Esophagus (tissue), 2 donors: ENCODE data around the gene GCAT. TPM values are rescaled to one million over a fixed set of nuclear protein-coding genes. Genes with fewer than 3 reads are reported as not detected.

Experiments
- H3K27ac ChIP-seq, 2 donors: one replicate each; pipeline ENCODE4 v1.5.1; 2013; ENCODE audit warnings: low read depth in 2 of 2, mild to moderate bottlenecking in 2 of 2, inconsistent platforms in 1 of 2, low read length in 1 of 2, moderate library complexity in 1 of 2
- H3K27me3 ChIP-seq, 2 donors: one replicate each; pipeline ENCODE4 v1.6.1; 2013; ENCODE audit warnings: low read length in 2 of 2, control low read depth in 1 of 2, mild to moderate bottlenecking in 1 of 2; ENCODE audit not compliant: insufficient read depth in 2 of 2, control insufficient read depth in 1 of 2
- H3K36me3 ChIP-seq, 2 donors: one replicate each; pipeline ENCODE4 v1.6.1; 2013; ENCODE audit warnings: low read length in 1 of 2; ENCODE audit not compliant: control insufficient read depth in 2 of 2, insufficient read depth in 2 of 2
- H3K4me1 ChIP-seq, 2 donors: one replicate each; pipeline ENCODE4 v1.6.1; 2013; ENCODE audit warnings: low read length in 1 of 2; ENCODE audit not compliant: control insufficient read depth in 2 of 2, insufficient read depth in 2 of 2
- H3K4me3 ChIP-seq, 2 donors: one replicate each; pipeline ENCODE4 v1.5.1; 2013; ENCODE audit warnings: low read length in 2 of 2, mild to moderate bottlenecking in 2 of 2, low read depth in 1 of 2, moderate library complexity in 1 of 2
- H3K9me3 ChIP-seq, 2 donors: one replicate each; pipeline ENCODE4 v1.6.1; 2013; ENCODE audit warnings: mild to moderate bottlenecking in 2 of 2, low read depth in 1 of 2, low read length in 1 of 2, moderate library complexity in 1 of 2; ENCODE audit not compliant: control insufficient read depth in 2 of 2, insufficient read depth in 1 of 2
- WGBS, 2 donors: extraction: QIAGEN DNeasy Blood & Tissue Kit; methylation state at CpG; one replicate each; pipeline ENCODE4 v1.1.7; 2013; 5-methylcytosine and 5-hydroxymethylcytosine counted together
- polyA plus RNA-seq, 2 donors: library from polyadenylated mRNA; stranded (reverse); fragments of 200-250 nt; gene quantifications; one replicate each; pipeline ENCODE4 v1.2.3, GENCODE V29; 2013
- donor health status: healthy with polysubstance abuse.
- donor health status: Bipolar disorder and iron deficiency.

GCAT gene
- polyA plus RNA-seq, 2 donors: 20.1 to 31.8 TPM

- H3K4me3 ChIP-seq: peak overlapping the region; percentile 58 to 76
- no peaks in the 10 kb centered on the region for H3K9me3 ChIP-seq
- peaks cover 2 to 10% of the 10 kb centered on the region in 2 donors for H3K4me1 ChIP-seq
- H3K36me3 ChIP-seq: peaks cover 0 to 4% of the 10 kb centered on the region in 2 donors
- no peaks in the 10 kb centered on the region for H3K27me3 ChIP-seq
- H3K27ac ChIP-seq: peak overlapping the region; percentile 91
- WGBS, 2 donors: 26 to 32% methylated on average over 10 of the region's 10 CpGs
Observed at GRCh38 chr22:37805810-37806277, 1.9 kb upstream of the GCAT start.

- Histone ChIP-seq H3K4me3 (peak overlapping the region; percentile 37 to 58), H3K27me3 (no peaks in the 10 kb centered on the region), H3K4me1 (peaks cover 2 to 10% of the 10 kb centered on the region in 2 donors), H3K9me3 (no peaks in the 10 kb centered on the region), H3K36me3 (peaks cover 0 to 4% of the 10 kb centered on the region in 2 donors), H3K27ac (peak overlapping the region; percentile 74 to 78)
- WGBS, 2 donors: 2 to 3% methylated on average over 19 of the region's 19 CpGs
Observed at GRCh38 chr22:37806409-37807333, 1.1 kb upstream of the GCAT start.

- Histone ChIP-seq H3K27ac (peak overlapping the region; percentile 35 to 82), H3K36me3 (peaks cover 0 to 7% of the 10 kb centered on the region in 2 donors), H3K27me3 (no peaks in the 10 kb centered on the region), H3K4me3 (peak overlapping the region; percentile 53 to 58), H3K9me3 (no peaks in the 10 kb centered on the region), H3K4me1 (peaks cover 2 to 8% of the 10 kb centered on the region in 2 donors)
- WGBS, 2 donors: 4 to 5% methylated on average over 8 of the region's 8 CpGs
Observed at GRCh38 chr22:37808294-37808657, 542 bp downstream of the GCAT start.

GRCh38 chr22:37809672-37810333, 2.1 kb downstream of the GCAT start:
- Histone ChIP-seq H3K27me3 (no peaks in the 10 kb centered on the region), H3K36me3 (peaks cover 0 to 14% of the 10 kb centered on the region in 2 donors), H3K27ac (no peak overlapping the region), H3K9me3 (no peaks in the 10 kb centered on the region), H3K4me1 (peaks cover 2 to 8% of the 10 kb centered on the region in 2 donors), H3K4me3 (no peak overlapping the region)
- 83 to 94% methylated on average over 5 of the region's 5 CpGs for WGBS, 2 donors

- Histone ChIP-seq H3K4me3 (no peak overlapping the region), H3K9me3 (no peaks in the 10 kb centered on the region), H3K27ac (no peak overlapping the region), H3K4me1 (peaks cover 2 to 3% of the 10 kb centered on the region in 2 donors), H3K36me3 (peaks cover 3 to 21% of the 10 kb centered on the region in 2 donors), H3K27me3 (no peaks in the 10 kb centered on the region)
- WGBS, 2 donors: 89 to 92% methylated on average over 2 of the region's 2 CpGs
Observed at GRCh38 chr22:37811867-37812266, 4.1 kb downstream of the GCAT start.

- no peak overlapping the region for H3K4me3 ChIP-seq
- H3K27ac ChIP-seq: no peak overlapping the region
- H3K4me1 ChIP-seq: peaks cover 2 to 7% of the 10 kb centered on the region in 2 donors
- WGBS, 2 donors: 93 to 95% methylated on average over 27 of the region's 27 CpGs
- H3K36me3 ChIP-seq: peaks cover 3 to 21% of the 10 kb centered on the region in 2 donors
- no peaks in the 10 kb centered on the region for H3K27me3 ChIP-seq
- H3K9me3 ChIP-seq: no peaks in the 10 kb centered on the region
Observed at GRCh38 chr22:37812869-37813678, 5.3 kb downstream of the GCAT start.

GRCh38 chr22:37815593-37815992, 7.9 kb downstream of the GCAT start:
- WGBS, 2 donors: 90% methylated on average over 12 of the region's 12 CpGs

GRCh38 chr22:37816543-37817180, 8.9 kb downstream of the GCAT start:
- Histone ChIP-seq H3K27me3 (no peaks in the 10 kb centered on the region), H3K36me3 (peaks cover 3 to 17% of the 10 kb centered on the region in 2 donors), H3K4me1 (peaks cover 10 to 14% of the 10 kb centered on the region in 2 donors), H3K4me3 (no peak overlapping the region), H3K9me3 (no peaks in the 10 kb centered on the region), H3K27ac (no peak overlapping the region)
- WGBS, 2 donors: 90 to 92% methylated on average over 22 to 23 of the region's 23 CpGs

More at GRCh38 chr22:37815593-37815992, 7.9 kb downstream of the GCAT start:
- H3K4me1 ChIP-seq: peaks cover 10 to 14% of the 10 kb centered on the region in 2 donors
- peaks cover 3 to 17% of the 10 kb centered on the region in 2 donors for H3K36me3 ChIP-seq
- H3K27ac ChIP-seq: no peak overlapping the region
- no peak overlapping the region for H3K4me3 ChIP-seq
- H3K27me3 ChIP-seq: no peaks in the 10 kb centered on the region
- no peaks in the 10 kb centered on the region for H3K9me3 ChIP-seq
